H1 (cell line): ENCODE results near the gene ADIPOQ. TPM values are rescaled to one million over a fixed set of nuclear protein-coding genes. Genes with fewer than 3 reads are reported as not detected.

ENCODE experiments used
- CTCF ChIA-PET: fragments of 300-600 bp; sonication (Branson Sonifier 250); formaldehyde crosslinking; loops from one replicate; lab custom pipeline; 2021; ENCODE audit not compliant: partially characterized antibody; lab: Charles Lee
- POLR2A ChIA-PET: fragments of 300-600 bp; sonication (Branson Sonifier 250); formaldehyde crosslinking; loops from one replicate; lab custom pipeline; 2021; ENCODE audit warnings: inconsistent platforms; ENCODE audit not compliant: partially characterized antibody; lab: Charles Lee
- DNase-seq, 2 experiments: peaks; one replicate each; pipeline versions ENCODE4 v3.0.0 to v3.0.0-alpha.2; 2010 to 2022; ENCODE audit warnings: low spot score in 2 of 2, low read depth in 1 of 2, mixed read lengths in 1 of 2
- FAIRE-seq: peaks from 2 replicates; lab custom pipeline; 2011; peaks lifted over from hg19 to GRCh38; lab: Jason Lieb, UNC
- H2AFZ ChIP-seq: 2 replicates; pipeline ENCODE4 v1.8.1; 2012; ENCODE audit warnings: low read length, inconsistent platforms
- H2AK5ac ChIP-seq: 2 replicates; pipeline ENCODE4 v1.6.1; 2013; ENCODE audit warnings: low read depth, low read length
- H2BK120ac ChIP-seq: replicated peaks from 2 replicates; pipeline ENCODE3; 2013; ENCODE audit warnings: low read depth, low read length, inconsistent platforms
- H2BK12ac ChIP-seq: 2 replicates; pipeline ENCODE4 v1.6.1; 2013; ENCODE audit warnings: low read depth, low read length
- H2BK15ac ChIP-seq: 2 replicates; pipeline ENCODE4 v1.6.1; 2013; ENCODE audit warnings: low read length
- H2BK20ac ChIP-seq: 2 replicates; pipeline ENCODE4 v1.6.1; 2013; ENCODE audit warnings: low read length
- H2BK5ac ChIP-seq: 2 replicates; pipeline ENCODE4 v1.6.1; 2013; ENCODE audit warnings: low read depth, low read length
- H3K14ac ChIP-seq: 2 replicates; pipeline ENCODE4 v1.6.1; 2013; ENCODE audit warnings: inconsistent platforms; ENCODE audit not compliant: insufficient read length
- H3K18ac ChIP-seq: 2 replicates; pipeline ENCODE4 v1.6.1; 2013; ENCODE audit warnings: low read length; ENCODE audit errors: extremely low read depth
- H3K23ac ChIP-seq: 2 replicates; pipeline ENCODE4 v1.6.1; 2013; ENCODE audit warnings: inconsistent platforms; ENCODE audit not compliant: insufficient read length
- H3K23me2 ChIP-seq: 2 replicates; pipeline ENCODE4 v1.6.1; 2013; ENCODE audit warnings: low read depth, low read length
- H3K27ac ChIP-seq: 2 replicates; pipeline ENCODE4 v1.6.1; 2011; ENCODE audit warnings: low read depth, low read length, inconsistent platforms
- H3K27me3 ChIP-seq, 4 experiments: replicated peaks in 1 of 4; 1 replicate in 1 of 4; 2 replicates in 3 of 4; pipeline versions ENCODE4 v1.6.1 to v1.8.1; 2011 to 2013; ENCODE audit warnings: low read length in 3 of 4, mild to moderate bottlenecking in 3 of 4, inconsistent platforms in 2 of 4, mixed read lengths in 2 of 4, moderate library complexity in 1 of 4; ENCODE audit not compliant: control insufficient read depth in 3 of 4, insufficient read depth in 3 of 4; ENCODE audit errors: extremely low read depth in 1 of 4
- H3K36me3 ChIP-seq, 4 experiments: 2 replicates each; pipeline versions ENCODE4 v1.6.1 to v1.8.1; 2011 to 2013; ENCODE audit warnings: mild to moderate bottlenecking in 4 of 4, low read length in 3 of 4, moderate library complexity in 2 of 4, control low read depth in 1 of 4, inconsistent platforms in 1 of 4; ENCODE audit not compliant: insufficient read depth in 4 of 4, control insufficient read depth in 2 of 4
- H3K4ac ChIP-seq: replicated peaks from 2 replicates; pipeline ENCODE3; 2013; ENCODE audit warnings: low read length, low read depth, mixed read lengths, inconsistent platforms; ENCODE audit not compliant: insufficient read length
- H3K4me1 ChIP-seq, 4 experiments: replicated peaks in 1 of 4; 1 replicate in 1 of 4; 2 replicates in 3 of 4; pipeline versions ENCODE4 v1.6.1 to v1.8.1; 2011 to 2013; ENCODE audit warnings: low read length in 3 of 4, inconsistent platforms in 2 of 4, mixed read lengths in 1 of 4; ENCODE audit not compliant: insufficient read depth in 4 of 4, control insufficient read depth in 3 of 4
- H3K4me2 ChIP-seq, 2 experiments: 2 replicates each; pipeline versions ENCODE4 v1.6.1 to v1.8.1; 2011 to 2013; ENCODE audit warnings: low read depth in 2 of 2, low read length in 2 of 2, control low read depth in 1 of 2, inconsistent platforms in 1 of 2, mild to moderate bottlenecking in 1 of 2; ENCODE audit not compliant: insufficient read depth in 1 of 2
- H3K4me3 ChIP-seq, 4 experiments: fragments of 200-600, 300-600 bp in 1 of 4; sonication (generic), shearing (Covaris generic), sonication (Bioruptor Twin) in 1 of 4; 2 replicates each; pipeline versions ENCODE4 v1.5.1 to v1.8.1; 2011 to 2016; ENCODE audit warnings: low read length in 4 of 4, low read depth in 3 of 4, control low read depth in 2 of 4, inconsistent platforms in 2 of 4, mild to moderate bottlenecking in 2 of 4, mixed read lengths in 1 of 4, moderate library complexity in 1 of 4; ENCODE audit not compliant: insufficient read depth in 2 of 4; ENCODE audit errors: extremely low read depth in 1 of 4
- H3K56ac ChIP-seq: replicated peaks from 2 replicates; pipeline ENCODE3; 2013; ENCODE audit warnings: low read depth, mild to moderate bottlenecking, mixed read lengths, low read length, inconsistent platforms; ENCODE audit not compliant: insufficient read length
- H3K79me1 ChIP-seq: 2 replicates; pipeline ENCODE4 v1.6.1; 2013; ENCODE audit warnings: low read depth, low read length, control low read depth
- H3K79me2 ChIP-seq, 2 experiments: 2 replicates each; pipeline versions ENCODE4 v1.6.1 to v1.8.1; 2012 to 2013; ENCODE audit warnings: low read length in 2 of 2, mild to moderate bottlenecking in 2 of 2, inconsistent platforms in 1 of 2; ENCODE audit not compliant: insufficient read depth in 2 of 2, control insufficient read depth in 1 of 2
- H3K9ac ChIP-seq, 4 experiments: replicated peaks in 1 of 4; 1 replicate in 1 of 4; 2 replicates in 3 of 4; pipeline versions ENCODE4 v1.6.1 to v1.8.1; 2011 to 2013; ENCODE audit warnings: low read depth in 3 of 4, low read length in 3 of 4, control low read depth in 2 of 4, mild to moderate bottlenecking in 2 of 4, moderate library complexity in 2 of 4, inconsistent platforms in 1 of 4; ENCODE audit errors: extremely low read depth in 1 of 4
- H3K9me3 ChIP-seq, 2 experiments: 2 replicates each; pipeline versions ENCODE4 v1.6.1 to v1.8.1; 2012 to 2013; ENCODE audit warnings: mild to moderate bottlenecking in 2 of 2, moderate library complexity in 2 of 2, control low read depth in 1 of 2, inconsistent platforms in 1 of 2, low read depth in 1 of 2, low read length in 1 of 2, mixed read lengths in 1 of 2; ENCODE audit not compliant: insufficient read depth in 2 of 2
- H4K20me1 ChIP-seq, 2 experiments: replicated peaks in 1 of 2; 2 replicates each; pipeline versions ENCODE3 to v1.8.1; 2011 to 2013; ENCODE audit warnings: inconsistent platforms in 2 of 2, low read length in 2 of 2, mild to moderate bottlenecking in 1 of 2; ENCODE audit not compliant: insufficient read depth in 2 of 2, control insufficient read depth in 1 of 2
- H4K5ac ChIP-seq: 2 replicates; pipeline ENCODE4 v1.6.1; 2013; ENCODE audit warnings: low read length, low read depth, mixed read lengths, inconsistent platforms; ENCODE audit not compliant: insufficient read length
- H4K8ac ChIP-seq: 2 replicates; pipeline ENCODE4 v1.8.0; 2013; ENCODE audit warnings: mild to moderate bottlenecking, moderate library complexity, low read length, inconsistent platforms; ENCODE audit not compliant: insufficient read depth; ENCODE audit errors: extremely low read depth
- H4K91ac ChIP-seq: replicated peaks from 2 replicates; pipeline ENCODE3; 2013; ENCODE audit warnings: low read length, mixed read lengths, inconsistent platforms; ENCODE audit not compliant: insufficient read length
- SIX5 ChIP-seq: IDR thresholded peaks from 2 replicates; pipeline ENCODE4 v1.6.1; 2011; ENCODE audit warnings: mild to moderate bottlenecking, low read depth, low read length
- WGBS, 2 experiments: shearing (Covaris generic) in 1 of 2; methylation state at CpG; one replicate each; pipeline versions ENCODE4 v1.1.6 to v1.1.7; 2013 to 2015; ENCODE audit warnings: low lambda C conversion rate in 2 of 2, mixed read lengths in 2 of 2, inconsistent platforms in 1 of 2, low coverage in 1 of 2, missing lambda C conversion rate in 1 of 2; ENCODE audit not compliant: insufficient replicate concordance in 2 of 2, insufficient coverage in 1 of 2, insufficient read length in 1 of 2; ENCODE audit errors: extremely low coverage in 1 of 2, missing lambda C conversion rate in 1 of 2; 5-methylcytosine and 5-hydroxymethylcytosine counted together
- polyA plus RNA-seq, 7 experiments: library from polyadenylated mRNA; depleted of rRNA in 3 of 7; stranded (reverse) in 5 of 7; unstranded in 2 of 7; fragments of >200 nt in 5 of 7; fragments of 200-250 nt in 2 of 7; gene quantifications; 1 replicate in 5 of 7; 2 replicates in 1 of 7; 4 replicates in 1 of 7; pipeline versions ENCODE4 v1.2.1 to v1.2.3, GENCODE V29; 2011 to 2013; ENCODE audit warnings: missing spikeins in 2 of 7, mixed read lengths in 2 of 7
- total RNA-seq: library from RNA; stranded (reverse); fragmentation: NEBNext Ultra II Directional; extraction: Animal tissue kit (Norgen Biotek cat#: 25700); gene quantifications from 2 replicates; pipeline ENCODE4 v1.2.1, GENCODE V29; 2021

The ADIPOQ gene
- total and polyA plus RNA-seq, 2 of the 8 experiments (the other 6 are each of a cell fraction or from before 2014, with no cell fraction given) = not detected

DNA sequence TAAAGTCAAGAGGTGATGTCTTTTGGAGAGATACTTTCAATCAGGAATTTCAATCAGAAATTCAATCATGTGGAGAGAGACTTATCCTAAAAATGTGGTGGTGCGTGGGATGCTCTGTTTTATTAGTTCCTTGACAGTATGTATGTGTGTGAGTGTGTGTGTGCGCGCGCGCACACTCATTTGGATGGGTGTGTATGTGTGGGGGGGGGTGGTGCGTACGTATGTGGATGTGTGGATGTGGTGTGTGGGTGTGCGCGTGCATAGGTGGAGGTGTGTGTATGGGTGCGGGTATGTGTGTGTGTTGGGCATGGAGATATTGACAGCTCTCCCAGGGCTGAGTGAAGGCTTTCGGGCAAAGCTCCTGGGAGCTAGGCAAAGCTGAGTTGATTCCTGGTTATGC lies 2.4 kb downstream of the ADIPOQ start:
- Histone ChIP-seq H3K4me3 (no peak overlapping the region), H3K23me2 (no peaks in the 10 kb centered on the region), H2BK12ac (no peak overlapping the region), H3K4ac (no peak overlapping the region), H3K27ac (no peak overlapping the region), H2BK20ac (no peak overlapping the region; the same call in 1 of the 2 replicates), H3K36me3 (no peaks in the 10 kb centered on the region), H3K4me1 (no peaks in the 10 kb centered on the region), H3K56ac (no peak overlapping the region), H3K27me3 (no peaks in the 10 kb centered on the region), H3K14ac (no peak overlapping the region), H2BK15ac (no peak overlapping the region), H3K9me3 (no peaks in the 10 kb centered on the region), H2AK5ac (no peak overlapping the region), H2BK5ac (no peak overlapping the region), H3K18ac (no peak overlapping the region), H2AFZ (no peak overlapping the region), H3K9ac (no peak overlapping the region), H4K5ac (no peak overlapping the region), H2BK120ac (no peak overlapping the region), H3K23ac (no peak overlapping the region), H3K79me1 (no peaks in the 10 kb centered on the region), H3K79me2 (no peaks in the 10 kb centered on the region), H3K4me2 (no peak overlapping the region), H4K8ac (no peak overlapping the region), H4K91ac (no peak overlapping the region), H4K20me1 (no peaks in the 10 kb centered on the region)
- ChIA-PET CTCF (interaction anchor here (0.6 to 1.2 kb wide), 5 partner anchors 15 to 1186 kb away, joined by 3 to 6 read pairs (median 4); no protein-coding TSS in a partner anchor), POLR2A (interaction anchor here (1.2 kb wide), 1 partner anchor 86 kb away, joined by 4 read pairs; no protein-coding TSS in a partner anchor)
- WGBS, 2 experiments = 87% methylated on average over 11 of the region's 11 CpGs; no CpG with 5 or more reads in 1 of the 2 experiments
- TF ChIP-seq SIX5 = no peak
- peak in 1 of 2 experiments; percentile 16 for DNase-seq
- no peak for FAIRE-seq
